Stomach (tissue), 9 donors: ENCODE measurements around the gene NUP153. TPM values are rescaled to one million over a fixed set of nuclear protein-coding genes. Genes with fewer than 3 reads are reported as not detected.

ENCODE experiments used
- DNase-seq, 2 donors: peaks; one replicate each; pipeline versions ENCODE4 v3.0.0 to v3.0.0-alpha.2; 2013 to 2019
- H3K27ac ChIP-seq, 5 donors: fragments of 200-600 bp in 4 of 5; sonication (generic) in 4 of 5; one replicate each; pipeline ENCODE4 v1.5.1; 2013 to 2019; ENCODE audit warnings: mild to moderate bottlenecking in 1 of 5, moderate library complexity in 1 of 5
- H3K27me3 ChIP-seq, 3 donors: fragments of 200-600 bp; sonication (generic); one replicate each; pipeline ENCODE4 v1.5.1; 2017 to 2019; ENCODE audit warnings: mixed run types in 1 of 3
- H3K36me3 ChIP-seq, 4 donors: fragments of 200-600 bp; sonication (generic); 1 replicate in 3 of 4; 2 replicates in 1 of 4; pipeline ENCODE4 v1.5.1; 2016 to 2019
- H3K4me1 ChIP-seq, 4 donors: fragments of 200-600 bp; sonication (generic); one replicate each; pipeline ENCODE4 v1.5.1; 2016 to 2019
- H3K4me3 ChIP-seq, 4 donors: fragments of 200-600 bp; sonication (generic) in 3 of 4; one replicate each; pipeline ENCODE4 v1.5.1; 2016 to 2019; ENCODE audit warnings: mild to moderate bottlenecking in 1 of 4
- H3K9me3 ChIP-seq, 4 donors: fragments of 200-600 bp; sonication (generic); one replicate each; pipeline ENCODE4 v1.5.1; 2016 to 2019
- EP300 ChIP-seq: sonication (generic); formaldehyde crosslinking; IDR thresholded peaks from one replicate; pipeline ENCODE4 v1.6.1; 2017; ENCODE audit warnings: antibody characterized with exemption
- POLR2A ChIP-seq, 4 donors: fragments of 450-650 bp; IDR thresholded peaks; one replicate each; pipeline ENCODE4 v1.6.1; 2016; ENCODE audit warnings: antibody characterized with exemption in 4 of 4, control low read depth in 2 of 4, mild to moderate bottlenecking in 1 of 4, moderate library complexity in 1 of 4
- POLR2AphosphoS5 ChIP-seq, 3 donors: sonication (generic); formaldehyde crosslinking; IDR thresholded peaks; one replicate each; pipeline ENCODE4 v1.6.1; 2016; ENCODE audit warnings: antibody characterized with exemption in 3 of 3
- WGBS, 5 donors: extraction: QIAGEN DNeasy Blood & Tissue Kit in 3 of 5; methylation state at CpG; one replicate each; pipeline versions ENCODE4 v1.1.5 to v1.1.7; 2013 to 2018; 5-methylcytosine and 5-hydroxymethylcytosine counted together
- intact Hi-C: fragments of 100-400 bp; cut with DNase I; formaldehyde crosslinking; loops from one replicate; pipeline ENCODE4 v1.15.1; 2023; ENCODE audit warnings: low total_unique reads
- polyA plus RNA-seq, 3 donors: library from polyadenylated mRNA; stranded (reverse); fragments of 200-250 nt; gene quantifications; one replicate each; pipeline ENCODE4 v1.2.3, GENCODE V29; 2013
- small RNA-seq, 4 donors: library from RNA; depleted of rRNA; stranded (forward); fragments of <200 nt; gene quantifications; one replicate each; pipeline ENCODE3, GENCODE V24; 2016
- total RNA-seq, 5 donors: library from RNA; depleted of rRNA; stranded (reverse); fragments of >200 nt; gene quantifications; one replicate each; pipeline versions ENCODE4 v1.1.0 to v1.2.3, GENCODE V29; 2014 to 2016
- TF ChIP-seq, protein P1 (sequence below), 7 experiments: fragments of 450-650 bp in 4 of 7; fragments of 200-600 bp in 3 of 7; sonication (generic) in 3 of 7; IDR thresholded peaks; one replicate each; pipeline ENCODE4 v1.5.1; 2016 to 2019; ENCODE audit warnings: antibody characterized with exemption in 7 of 7, control low read depth in 2 of 7, mild to moderate bottlenecking in 1 of 7
- donor health status: healthy with polysubstance abuse.
- donor health status: Bipolar disorder and iron deficiency.
- donor health status: healthy.

Gene NUP153
- total and polyA plus RNA-seq, 8 donors, result 5.2 to 50.5 (median 18.2) TPM

DNA sequence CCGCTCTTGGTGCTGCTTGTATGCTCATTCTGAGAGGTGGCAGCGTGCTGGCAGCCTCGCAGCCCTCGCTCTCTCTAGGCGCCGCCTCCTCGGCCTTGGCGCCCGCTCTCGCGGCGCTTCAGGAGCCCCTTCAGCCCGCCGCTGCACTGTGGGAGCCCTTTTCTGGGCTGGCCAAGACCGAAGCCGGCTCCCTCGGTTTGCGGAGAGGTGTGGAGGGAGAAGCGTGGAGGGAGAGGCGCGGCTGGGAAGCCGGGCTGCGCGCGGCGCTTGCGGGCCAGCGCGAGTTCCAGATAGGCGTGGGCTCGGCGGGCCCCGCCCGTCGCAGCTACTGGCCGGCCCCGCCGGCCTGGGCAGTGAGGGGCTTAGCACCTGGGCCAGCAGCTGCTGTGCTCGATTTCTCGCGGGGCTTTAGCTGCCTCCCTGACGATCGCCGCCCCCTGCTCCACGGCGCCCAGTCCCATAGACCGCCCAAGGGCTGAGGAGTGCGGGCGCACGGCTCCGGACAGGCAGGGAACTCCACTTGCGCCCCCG is 126.1 kb downstream of the NUP153 start:
- H3K9me3 ChIP-seq, result peaks cover 4 to 13% (median 7%) of the 10 kb centered on the region in 4 donors
- TF ChIP-seq POLR2A (IDR thresholded peaks at IDR 0.05) (no peak), EP300 (no peak), POLR2AphosphoS5 (IDR thresholded peaks at IDR 0.05) (no peak)
- DNase-seq, result peak; percentile 35 to 78
- H3K36me3 ChIP-seq, result no peaks in the 10 kb centered on the region
- H3K4me3 ChIP-seq, result peak overlapping the region; percentile 56 to 65 (median 62)
- 8 to 17% (median 14%) methylated on average over 16 to 53 of the region's 53 CpGs for WGBS, 5 donors
- H3K27ac ChIP-seq, result peak overlapping the region in 4 of 5 donors; percentile 23 to 88 (median 67)
- peaks cover 0 to 26% (median 15%) of the 10 kb centered on the region in 4 donors for H3K4me1 ChIP-seq
- peaks cover 0 to 8% (median 0%) of the 10 kb centered on the region in 3 donors for H3K27me3 ChIP-seq
- intact Hi-C loops, result loop anchor here (10.0 kb wide), 1 partner anchor 224 kb away; no protein-coding TSS in a partner anchor

DNA sequence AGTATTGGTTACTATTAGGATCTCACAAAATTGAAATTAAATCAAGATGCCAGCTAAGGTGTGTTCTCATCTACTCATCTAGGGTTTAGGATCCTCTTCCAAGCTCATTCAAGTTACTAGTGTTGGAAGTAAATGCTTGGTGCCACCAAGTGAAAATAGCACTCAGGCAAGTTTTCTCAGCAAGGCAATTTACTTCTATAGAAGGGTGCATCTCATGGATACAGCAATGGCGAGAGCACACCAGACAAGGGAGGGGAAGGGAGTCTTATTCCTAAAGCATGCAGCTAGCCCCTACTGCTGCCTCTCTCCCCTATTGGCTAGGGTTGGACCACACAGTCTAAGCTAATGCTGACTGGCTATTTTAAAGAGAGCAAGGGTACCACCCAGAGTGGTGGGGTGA is 129.7 kb downstream of the NUP153 start:
- intact Hi-C loops, result no loop called here
- DNase-seq, result no peak
- Histone ChIP-seq H3K4me1 (peaks cover 0 to 10% (median 5%) of the 10 kb centered on the region in 4 donors), H3K4me3 (no peak overlapping the region), H3K27me3 (peaks cover 0 to 17% (median 0%) of the 10 kb centered on the region in 3 donors), H3K27ac (no peak overlapping the region), H3K36me3 (no peaks in the 10 kb centered on the region), H3K9me3 (peaks cover 4 to 13% (median 7%) of the 10 kb centered on the region in 4 donors)
- 78 to 96% (median 89%) methylated on average over 1 of the region's 1 CpG for WGBS, 5 donors
- no peak for TF ChIP-seq POLR2AphosphoS5 (IDR thresholded peaks at IDR 0.05)
- TF ChIP-seq EP300, result no peak
- no peak for TF ChIP-seq POLR2A (IDR thresholded peaks at IDR 0.05)
- TF ChIP-seq, protein P1, sequence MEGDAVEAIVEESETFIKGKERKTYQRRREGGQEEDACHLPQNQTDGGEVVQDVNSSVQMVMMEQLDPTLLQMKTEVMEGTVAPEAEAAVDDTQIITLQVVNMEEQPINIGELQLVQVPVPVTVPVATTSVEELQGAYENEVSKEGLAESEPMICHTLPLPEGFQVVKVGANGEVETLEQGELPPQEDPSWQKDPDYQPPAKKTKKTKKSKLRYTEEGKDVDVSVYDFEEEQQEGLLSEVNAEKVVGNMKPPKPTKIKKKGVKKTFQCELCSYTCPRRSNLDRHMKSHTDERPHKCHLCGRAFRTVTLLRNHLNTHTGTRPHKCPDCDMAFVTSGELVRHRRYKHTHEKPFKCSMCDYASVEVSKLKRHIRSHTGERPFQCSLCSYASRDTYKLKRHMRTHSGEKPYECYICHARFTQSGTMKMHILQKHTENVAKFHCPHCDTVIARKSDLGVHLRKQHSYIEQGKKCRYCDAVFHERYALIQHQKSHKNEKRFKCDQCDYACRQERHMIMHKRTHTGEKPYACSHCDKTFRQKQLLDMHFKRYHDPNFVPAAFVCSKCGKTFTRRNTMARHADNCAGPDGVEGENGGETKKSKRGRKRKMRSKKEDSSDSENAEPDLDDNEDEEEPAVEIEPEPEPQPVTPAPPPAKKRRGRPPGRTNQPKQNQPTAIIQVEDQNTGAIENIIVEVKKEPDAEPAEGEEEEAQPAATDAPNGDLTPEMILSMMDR (IDR thresholded peaks at IDR 0.05), result no peak

DNA sequence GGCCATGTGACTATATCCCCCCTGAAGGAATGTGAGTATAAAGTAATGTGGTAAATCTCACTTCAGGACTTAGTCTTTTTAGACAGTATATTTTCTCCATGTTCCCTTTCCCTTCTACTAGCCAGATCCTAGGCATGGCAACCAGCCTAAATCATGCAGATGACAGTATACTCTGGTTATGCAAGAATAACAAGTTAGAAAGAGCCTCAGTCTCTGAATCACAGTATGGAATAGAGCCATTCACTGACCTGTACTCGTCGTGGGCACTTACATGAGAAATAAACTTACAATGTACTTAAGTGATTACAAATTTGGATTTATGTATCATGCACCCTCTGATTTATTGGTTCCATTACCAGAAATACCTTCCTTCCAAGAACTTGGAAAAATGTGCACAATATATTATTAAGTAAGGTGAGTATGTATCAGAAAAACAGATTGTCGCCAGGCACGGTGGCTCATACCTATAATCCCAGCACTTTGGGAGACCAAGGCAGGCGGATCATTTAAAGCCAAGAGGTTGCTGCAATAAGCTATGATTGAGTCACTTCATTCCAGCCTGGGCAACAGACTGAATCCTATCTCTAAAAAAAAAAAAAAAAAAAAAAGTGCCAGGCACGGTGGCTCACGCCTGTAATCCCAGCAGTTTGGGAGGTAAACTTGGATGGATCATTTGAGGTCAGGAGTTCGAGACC is 131.7 kb downstream of the NUP153 start:
- Histone ChIP-seq H3K27ac (no peak overlapping the region), H3K4me3 (no peak overlapping the region)
- 85 to 91% (median 87%) methylated on average over 8 of the region's 8 CpGs for WGBS, 5 donors

DNA sequence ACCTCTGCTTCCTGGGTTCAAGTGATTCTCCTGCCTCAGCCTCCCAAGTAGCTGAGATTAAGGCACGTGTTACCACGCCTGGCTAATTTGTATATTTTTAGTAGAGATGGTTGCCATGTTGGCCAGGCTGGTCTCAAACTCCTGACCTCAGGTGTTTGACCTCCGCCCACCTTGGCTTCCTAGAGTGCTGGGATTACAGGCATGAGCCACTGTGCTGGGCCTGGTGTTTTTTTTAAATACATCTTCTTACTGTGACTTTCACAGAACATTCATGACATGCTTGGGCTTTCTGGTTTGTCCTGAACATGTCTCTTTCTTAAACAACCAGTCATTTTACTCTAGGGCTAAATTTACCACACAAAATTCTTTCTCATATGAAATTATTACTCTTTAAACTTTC is 141.3 kb downstream of the NUP153 start:
- intact Hi-C loops, result no loop called here
- TF ChIP-seq POLR2A (IDR thresholded peaks at IDR 0.05) (no peak), POLR2AphosphoS5 (IDR thresholded peaks at IDR 0.05) (no peak), EP300 (no peak)
- TF ChIP-seq, protein P1 (IDR thresholded peaks at IDR 0.05), result no peak
- WGBS, 5 donors, result 80 to 92% (median 84%) methylated on average over 3 of the region's 3 CpGs
- H3K27ac ChIP-seq, result no peak overlapping the region
- DNase-seq, result no peak
- H3K4me1 ChIP-seq, result no peaks in the 10 kb centered on the region
- no peaks in the 10 kb centered on the region for H3K36me3 ChIP-seq
- H3K27me3 ChIP-seq, result no peaks in the 10 kb centered on the region
- peaks cover 0 to 11% (median 5%) of the 10 kb centered on the region in 4 donors for H3K9me3 ChIP-seq
- H3K4me3 ChIP-seq, result no peak overlapping the region

More for the DNA sequence above, 131.7 kb downstream of the NUP153 start:
- H3K27me3 ChIP-seq, result peaks cover 0 to 9% (median 0%) of the 10 kb centered on the region in 3 donors
- intact Hi-C loops, result no loop called here
- no peaks in the 10 kb centered on the region for H3K4me1 ChIP-seq
- no peaks in the 10 kb centered on the region for H3K36me3 ChIP-seq
- H3K9me3 ChIP-seq, result peaks cover 4 to 13% (median 7%) of the 10 kb centered on the region in 4 donors
- DNase-seq, result no peak
- TF ChIP-seq EP300, result no peak
- no peak for TF ChIP-seq POLR2AphosphoS5 (IDR thresholded peaks at IDR 0.05)
- TF ChIP-seq POLR2A (IDR thresholded peaks at IDR 0.05), result no peak
- TF ChIP-seq, protein P1 (IDR thresholded peaks at IDR 0.05), result no peak

Small RNA genes within 50 kb of the gene (small RNA-seq; reads per million reads assigned to genes)
- gene RF00019 (0 reads per million in 4 donors), gene RNA5SP204 (13.0 to 43.4 (median 18.7) reads per million in 4 donors), gene RNU6-190P (0 to 0.15 (median 0) reads per million in 4 donors), gene SUMO2P13 (0 reads per million in 4 donors)

Other genes with a start within 250 kb of the NUP153 start
- gene FAM8A1, start 106.6 kb downstream of the NUP153 start, total RNA-seq, result 10 to 100 TPM; 17.0 to 42.4 (median 29.2) TPM
- 1 to 10 TPM; 5.2 to 7.4 (median 5.7) TPM for gene FAM8A1, start 106.6 kb downstream of the NUP153 start, polyA plus RNA-seq